Muscle layer of duodenum (tissue), 2 donors: ENCODE data around the gene NIN.

Experiments used
- H3K27ac ChIP-seq: one replicate; pipeline ENCODE4 v1.7.0; 2013; ENCODE audit warnings: mild to moderate bottlenecking, low read length
- H3K27me3 ChIP-seq: one replicate; pipeline ENCODE4 v1.7.0; 2013; ENCODE audit warnings: low read depth, mild to moderate bottlenecking, control low read depth, low read length
- H3K36me3 ChIP-seq, 2 donors: one replicate each; pipeline ENCODE4 v1.7.0; 2013; ENCODE audit warnings: low read length in 2 of 2, control low read depth in 1 of 2, mild to moderate bottlenecking in 1 of 2; ENCODE audit not compliant: insufficient read depth in 2 of 2, control insufficient read depth in 1 of 2
- H3K4me1 ChIP-seq, 2 donors: one replicate each; pipeline ENCODE4 v1.7.0; 2013; ENCODE audit warnings: low read length in 2 of 2, mild to moderate bottlenecking in 2 of 2, control low read depth in 1 of 2, moderate library complexity in 1 of 2; ENCODE audit not compliant: insufficient read depth in 2 of 2, control insufficient read depth in 1 of 2
- H3K4me3 ChIP-seq, 2 donors: one replicate each; pipeline ENCODE4 v1.7.0; 2013; ENCODE audit warnings: low read length in 2 of 2, low read depth in 1 of 2, mild to moderate bottlenecking in 1 of 2
- H3K9me3 ChIP-seq, 2 donors: one replicate each; pipeline ENCODE4 v1.7.0; 2013; ENCODE audit warnings: low read length in 2 of 2, control low read depth in 1 of 2, mild to moderate bottlenecking in 1 of 2; ENCODE audit not compliant: control insufficient read depth in 1 of 2
- donor health status: healthy.

Gene NIN

DNA sequence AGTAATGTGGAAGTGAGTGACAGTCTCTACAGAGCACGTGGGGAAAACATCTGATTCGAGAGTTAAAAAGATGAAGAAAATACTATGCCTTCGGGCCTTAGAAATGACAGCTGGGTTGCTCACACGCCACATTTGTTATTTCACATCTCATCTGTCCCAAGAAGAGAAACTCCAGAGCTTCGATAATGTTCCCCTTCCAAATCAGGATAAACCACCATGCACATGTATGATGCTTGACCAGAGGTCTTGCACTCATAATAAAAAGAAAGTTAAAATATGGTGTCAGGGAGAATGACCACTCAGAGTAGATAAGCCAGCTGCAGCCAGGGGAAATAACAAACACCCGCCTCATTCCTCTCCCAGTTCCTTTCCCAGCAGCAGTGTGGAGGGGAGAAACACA is 34.6 kb downstream of the NIN start:
- Histone ChIP-seq H3K27me3 (no peaks in the 10 kb centered on the region), H3K9me3 (no peaks in the 10 kb centered on the region), H3K36me3 (peaks cover 13 to 18% of the 10 kb centered on the region in 2 donors), H3K4me3 (no peak overlapping the region), H3K4me1 (peaks cover 0 to 7% of the 10 kb centered on the region in 2 donors), H3K27ac (no peak overlapping the region)

- Histone ChIP-seq H3K4me3 (no peak overlapping the region), H3K9me3 (no peaks in the 10 kb centered on the region), H3K4me1 (peaks cover 0 to 7% of the 10 kb centered on the region in 2 donors), H3K27ac (no peak overlapping the region), H3K27me3 (no peaks in the 10 kb centered on the region), H3K36me3 (peaks cover 18% of the 10 kb centered on the region in 2 donors)
These were observed 35.1 kb downstream of the NIN start for GRCh38 chr14:50795909-50796308.

- Histone ChIP-seq H3K27ac (no peak overlapping the region), H3K9me3 (no peaks in the 10 kb centered on the region), H3K4me3 (no peak overlapping the region), H3K36me3 (peaks cover 22 to 26% of the 10 kb centered on the region in 2 donors), H3K4me1 (peaks cover 0 to 7% of the 10 kb centered on the region in 2 donors), H3K27me3 (no peaks in the 10 kb centered on the region)
These were observed 35.8 kb downstream of the NIN start for GRCh38 chr14:50795142-50795541.

DNA sequence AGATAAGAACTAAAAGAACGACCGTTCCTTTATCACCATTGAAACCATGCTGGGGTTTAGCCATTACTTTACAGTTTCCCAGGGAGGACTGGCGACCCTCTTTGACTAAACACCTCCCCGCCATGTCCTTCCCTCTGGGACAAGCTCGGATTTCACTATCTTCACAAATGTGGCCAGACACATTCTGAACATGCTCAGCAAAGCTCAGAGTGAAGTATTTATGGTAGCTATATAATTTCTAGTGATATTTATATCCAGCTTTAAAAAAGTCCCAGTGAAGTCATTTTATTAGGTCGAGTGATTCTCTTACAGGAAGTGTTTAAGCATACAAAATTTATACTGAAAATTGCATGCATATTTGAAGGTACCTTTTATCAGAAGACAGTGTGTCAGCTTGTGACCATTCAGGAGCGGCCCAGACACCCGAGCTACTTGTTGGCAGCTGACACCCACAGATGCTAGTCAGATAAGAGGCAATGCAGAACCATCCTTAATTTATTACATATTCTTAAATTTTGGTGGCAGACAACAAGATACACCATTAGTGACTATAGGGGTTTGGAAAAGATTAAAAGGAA is 36.8 kb downstream of the NIN start:
- Histone ChIP-seq H3K27ac (no peak overlapping the region), H3K4me3 (no peak overlapping the region), H3K9me3 (no peaks in the 10 kb centered on the region), H3K36me3 (peaks cover 21 to 33% of the 10 kb centered on the region in 2 donors), H3K4me1 (peaks cover 0 to 7% of the 10 kb centered on the region in 2 donors), H3K27me3 (no peaks in the 10 kb centered on the region)

DNA sequence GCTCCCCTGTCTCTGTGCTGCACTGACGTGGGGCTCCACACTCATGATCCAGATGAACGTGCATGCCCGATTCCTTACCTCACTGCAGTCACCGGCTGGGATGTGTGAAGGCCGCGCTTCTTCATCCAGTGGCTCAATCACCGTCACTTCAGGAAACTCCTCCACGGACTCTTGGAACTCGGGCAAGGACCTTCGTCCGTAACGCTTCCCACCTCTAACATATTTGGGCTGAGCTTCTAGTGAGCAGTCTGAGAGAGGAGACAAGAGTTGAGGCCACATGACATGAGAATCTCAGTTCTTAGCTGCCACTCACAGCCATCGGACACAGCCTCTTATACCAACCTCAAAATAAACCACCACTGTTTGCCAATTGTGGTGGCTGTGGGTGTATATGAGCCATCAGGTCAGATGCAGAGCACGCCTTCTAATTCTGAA is 38.3 kb downstream of the NIN start:
- Histone ChIP-seq H3K36me3 (peaks cover 19 to 33% of the 10 kb centered on the region in 2 donors), H3K4me3 (no peak overlapping the region), H3K27ac (no peak overlapping the region)

DNA sequence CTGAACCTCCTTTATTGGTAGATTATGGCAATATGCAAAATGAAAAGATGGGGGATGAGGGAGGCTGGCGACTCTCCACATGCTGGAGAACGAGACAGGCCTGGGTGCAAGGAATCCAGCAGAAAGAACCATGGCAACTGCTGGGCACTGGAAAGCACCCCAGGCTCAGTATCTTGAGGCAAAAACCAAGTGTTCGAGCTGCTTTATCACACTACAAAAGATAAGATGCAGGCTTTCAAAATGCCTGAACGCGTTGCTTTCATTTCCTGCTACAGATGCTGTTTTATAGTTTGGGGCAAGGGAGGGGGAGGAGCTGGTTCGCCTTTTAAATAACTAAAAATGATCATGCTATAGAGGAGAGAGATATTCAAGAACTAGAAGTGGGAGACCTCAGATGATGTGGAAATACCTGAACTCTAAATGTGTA is 38.9 kb downstream of the NIN start:
- Histone ChIP-seq H3K4me3 (no peak overlapping the region), H3K36me3 (peaks cover 19 to 33% of the 10 kb centered on the region in 2 donors), H3K4me1 (peaks cover 0 to 7% of the 10 kb centered on the region in 2 donors), H3K9me3 (no peaks in the 10 kb centered on the region), H3K27ac (no peak overlapping the region), H3K27me3 (no peaks in the 10 kb centered on the region)

More for the DNA sequence above, 38.3 kb downstream of the NIN start:
- Histone ChIP-seq H3K9me3 (no peaks in the 10 kb centered on the region), H3K4me1 (peaks cover 0 to 7% of the 10 kb centered on the region in 2 donors), H3K27me3 (no peaks in the 10 kb centered on the region)

GRCh38 chr14:50791201-50791600 is 39.8 kb downstream of the NIN start:
- peaks cover 19 to 34% of the 10 kb centered on the region in 2 donors for H3K36me3 ChIP-seq
- no peaks in the 10 kb centered on the region for H3K9me3 ChIP-seq
- H3K4me1 ChIP-seq = peaks cover 0 to 6% of the 10 kb centered on the region in 2 donors
- H3K4me3 ChIP-seq = no peak overlapping the region
- no peak overlapping the region for H3K27ac ChIP-seq
- H3K27me3 ChIP-seq = no peaks in the 10 kb centered on the region

- Histone ChIP-seq H3K4me1 (peaks cover 0 to under 1% of the 10 kb centered on the region in 2 donors), H3K9me3 (no peaks in the 10 kb centered on the region), H3K27me3 (no peaks in the 10 kb centered on the region), H3K4me3 (no peak overlapping the region), H3K36me3 (peaks cover 19 to 36% of the 10 kb centered on the region in 2 donors), H3K27ac (no peak overlapping the region)
These were observed 40.4 kb downstream of the NIN start for GRCh38 chr14:50790589-50790988.

DNA sequence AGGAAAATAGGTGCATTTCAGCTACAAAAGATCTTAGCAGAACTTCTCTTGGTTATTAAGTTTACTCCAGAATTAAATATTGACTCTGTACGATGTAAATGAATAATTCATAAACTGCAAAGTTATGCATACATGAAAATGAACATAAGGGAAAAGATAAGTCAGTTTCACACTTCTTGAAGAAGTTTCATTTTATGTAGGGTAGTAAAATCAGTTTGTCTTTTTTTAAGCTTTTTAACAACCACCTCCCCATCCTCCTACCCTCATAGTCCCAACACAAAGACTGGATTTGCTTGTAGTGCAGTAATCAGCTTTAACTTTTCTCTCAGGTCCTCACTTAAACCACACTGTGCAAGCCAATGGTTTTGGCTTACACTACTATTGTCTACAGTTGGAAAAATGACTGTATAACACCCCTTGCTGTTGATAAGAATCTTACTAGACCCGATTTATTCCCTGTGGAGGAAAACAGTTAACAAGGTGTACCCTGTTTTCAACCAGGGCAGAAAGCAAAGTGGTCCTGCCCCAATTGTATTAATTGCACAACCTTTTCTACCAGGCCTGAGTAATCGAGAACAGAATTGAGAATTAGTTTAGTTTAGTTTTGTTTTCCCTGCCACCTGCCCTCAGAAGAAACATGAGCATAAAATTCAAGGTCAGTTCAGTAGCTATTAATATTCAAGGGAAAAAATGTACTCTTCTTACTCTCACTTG is 44.1 kb downstream of the NIN start:
- H3K36me3 ChIP-seq = peaks cover 8 to 28% of the 10 kb centered on the region in 2 donors
- no peak overlapping the region for H3K4me3 ChIP-seq
- no peaks in the 10 kb centered on the region for H3K4me1 ChIP-seq
- H3K9me3 ChIP-seq = no peaks in the 10 kb centered on the region
- H3K27ac ChIP-seq = no peak overlapping the region
- no peaks in the 10 kb centered on the region for H3K27me3 ChIP-seq

- peaks cover 4 to 15% of the 10 kb centered on the region in 2 donors for H3K36me3 ChIP-seq
- H3K9me3 ChIP-seq = no peaks in the 10 kb centered on the region
- H3K27ac ChIP-seq = no peak overlapping the region
- no peak overlapping the region for H3K4me3 ChIP-seq
- H3K27me3 ChIP-seq = no peaks in the 10 kb centered on the region
- H3K4me1 ChIP-seq = no peaks in the 10 kb centered on the region
These were observed 45.4 kb downstream of the NIN start for GRCh38 chr14:50785457-50786063.

GRCh38 chr14:50784683-50785456 is 46.1 kb downstream of the NIN start:
- Histone ChIP-seq H3K27ac (no peak overlapping the region), H3K36me3 (peaks cover 0 to 8% of the 10 kb centered on the region in 2 donors), H3K9me3 (no peaks in the 10 kb centered on the region), H3K4me3 (no peak overlapping the region), H3K27me3 (no peaks in the 10 kb centered on the region), H3K4me1 (no peaks in the 10 kb centered on the region)
